ENCODE results near the gene TGM1. TPM values are rescaled to one million over a fixed set of nuclear protein-coding genes. Genes with fewer than 3 reads are reported as not detected.

Gene TGM1
- polyA plus RNA-seq, 4 donors: 1.5 to 3.4 (median 1.7) TPM

DNA sequence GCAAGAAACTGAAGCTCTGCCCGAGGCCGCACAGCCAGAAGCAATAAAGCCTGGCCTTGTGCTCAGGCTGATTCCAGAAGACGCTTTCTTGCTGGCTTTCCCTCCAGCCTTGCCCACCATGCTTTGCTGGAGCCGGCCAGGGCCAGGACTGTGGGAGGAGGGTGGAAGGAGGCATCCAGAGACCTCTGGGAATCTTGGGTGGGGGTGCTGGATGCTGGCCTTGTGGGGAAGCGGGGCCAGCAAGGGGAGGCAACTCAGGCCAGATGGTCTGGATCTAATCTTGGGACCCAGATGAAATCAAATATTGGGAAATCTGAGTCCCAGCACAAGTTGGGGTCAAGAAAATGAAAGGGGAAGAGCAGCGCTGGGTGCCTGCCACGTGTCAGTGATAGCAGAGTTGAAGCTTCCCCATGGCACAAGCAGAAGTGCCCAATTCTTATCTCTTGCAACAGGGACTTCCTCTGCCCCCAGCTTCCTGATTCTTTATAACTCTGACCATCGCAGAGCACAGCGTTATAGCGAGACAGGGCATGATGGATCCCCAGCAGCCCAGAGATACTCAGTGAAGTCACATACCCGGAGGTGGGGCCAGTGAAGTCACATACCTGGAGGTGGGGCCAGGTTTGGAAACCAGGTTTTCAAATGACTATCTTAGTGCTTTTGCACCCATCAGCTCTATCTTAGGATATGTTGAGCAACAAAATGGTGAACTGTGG is 14.8 kb upstream of the TGM1 start:
- H3K4me3 ChIP-seq (ENCODE audit: low read depth in 1 of 3, low read length in 3 of 3): no peak overlapping the region
- H3K36me3 ChIP-seq (ENCODE audit: control insufficient read depth in 3 of 3, insufficient read depth in 2 of 3, low read depth in 1 of 3, low read length in 3 of 3): peaks cover 0 to 9% (median 0%) of the 10 kb centered on the region in 3 donors
- H3K27ac ChIP-seq (ENCODE audit: low read depth in 1 of 3, low read length in 2 of 3): no peak overlapping the region
- no peak for DNase-seq
- FAIRE-seq: no peak
- WGBS, 3 donors: 75 to 91% (median 90%) methylated on average over 11 of the region's 11 CpGs
- no peaks in the 10 kb centered on the region for H3K27me3 ChIP-seq (ENCODE audit: control insufficient read depth in 3 of 3, insufficient read depth in 3 of 3, low read length in 3 of 3)
- H3K4me1 ChIP-seq (ENCODE audit: control insufficient read depth in 3 of 3, insufficient read depth in 2 of 3, low read depth in 1 of 3, low read length in 2 of 3): peaks cover 0 to 2% (median 2%) of the 10 kb centered on the region in 3 donors
- H3K9me3 ChIP-seq (ENCODE audit: control insufficient read depth in 2 of 2, insufficient read depth in 1 of 2, low read depth in 1 of 2, low read length in 1 of 2): no peaks in the 10 kb centered on the region

GRCh38 chr14:24277071-24277470 is 14.1 kb upstream of the TGM1 start:
- DNase-seq (no peak), FAIRE-seq (no peak)
- Histone ChIP-seq H3K36me3 (ENCODE audit: control insufficient read depth in 3 of 3, insufficient read depth in 2 of 3, low read depth in 1 of 3, low read length in 3 of 3) (peaks cover 0 to 7% (median 0%) of the 10 kb centered on the region in 3 donors), H3K4me1 (ENCODE audit: control insufficient read depth in 3 of 3, insufficient read depth in 2 of 3, low read depth in 1 of 3, low read length in 2 of 3) (peaks cover 0 to 3% (median 2%) of the 10 kb centered on the region in 3 donors), H3K9me3 (ENCODE audit: control insufficient read depth in 2 of 2, insufficient read depth in 1 of 2, low read depth in 1 of 2, low read length in 1 of 2) (no peaks in the 10 kb centered on the region), H3K27me3 (ENCODE audit: control insufficient read depth in 3 of 3, insufficient read depth in 3 of 3, low read length in 3 of 3) (no peaks in the 10 kb centered on the region), H3K4me3 (ENCODE audit: low read depth in 1 of 3, low read length in 3 of 3) (no peak overlapping the region), H3K27ac (ENCODE audit: low read depth in 1 of 3, low read length in 2 of 3) (no peak overlapping the region)
- 92 to 95% (median 92%) methylated on average over 6 of the region's 6 CpGs for WGBS, 3 donors

- H3K4me1 ChIP-seq (ENCODE audit: control insufficient read depth in 3 of 3, insufficient read depth in 2 of 3, low read depth in 1 of 3, low read length in 2 of 3): peaks cover 0 to 12% (median 6%) of the 10 kb centered on the region in 3 donors
- no peak overlapping the region for H3K4me3 ChIP-seq (ENCODE audit: low read depth in 1 of 3, low read length in 3 of 3)
- 22 to 54% (median 26%) methylated on average over 3 of the region's 3 CpGs for WGBS, 3 donors
- no peaks in the 10 kb centered on the region for H3K27me3 ChIP-seq (ENCODE audit: control insufficient read depth in 3 of 3, insufficient read depth in 3 of 3, low read length in 3 of 3)
- H3K27ac ChIP-seq (ENCODE audit: low read depth in 1 of 3, low read length in 2 of 3): peak overlapping the region in 1 of 3 donors; percentile 49
- FAIRE-seq (no peak), DNase-seq (peak in 1 of 2 donors; percentile 29)
- no peaks in the 10 kb centered on the region for H3K9me3 ChIP-seq (ENCODE audit: control insufficient read depth in 2 of 2, insufficient read depth in 1 of 2, low read depth in 1 of 2, low read length in 1 of 2)
- peaks cover 0 to 14% (median 0%) of the 10 kb centered on the region in 3 donors for H3K36me3 ChIP-seq (ENCODE audit: control insufficient read depth in 3 of 3, insufficient read depth in 2 of 3, low read depth in 1 of 3, low read length in 3 of 3)
These were observed 11.1 kb upstream of the TGM1 start for GRCh38 chr14:24274101-24274543.

- H3K4me3 ChIP-seq (ENCODE audit: low read depth in 1 of 3, low read length in 3 of 3): no peak overlapping the region
- no peaks in the 10 kb centered on the region for H3K9me3 ChIP-seq (ENCODE audit: control insufficient read depth in 2 of 2, insufficient read depth in 1 of 2, low read depth in 1 of 2, low read length in 1 of 2)
- 76 to 87% (median 77%) methylated on average over 3 of the region's 3 CpGs for WGBS, 3 donors
- peaks cover 0 to 12% (median 6%) of the 10 kb centered on the region in 3 donors for H3K4me1 ChIP-seq (ENCODE audit: control insufficient read depth in 3 of 3, insufficient read depth in 2 of 3, low read depth in 1 of 3, low read length in 2 of 3)
- no peaks in the 10 kb centered on the region for H3K27me3 ChIP-seq (ENCODE audit: control insufficient read depth in 3 of 3, insufficient read depth in 3 of 3, low read length in 3 of 3)
- no peak for FAIRE-seq
- no peak for DNase-seq
- H3K36me3 ChIP-seq (ENCODE audit: control insufficient read depth in 3 of 3, insufficient read depth in 2 of 3, low read depth in 1 of 3, low read length in 3 of 3): peaks cover 0 to 20% (median 0%) of the 10 kb centered on the region in 3 donors
- no peak overlapping the region for H3K27ac ChIP-seq (ENCODE audit: low read depth in 1 of 3, low read length in 2 of 3)
These were observed 10.5 kb upstream of the TGM1 start for GRCh38 chr14:24273422-24273998.

GRCh38 chr14:24272467-24272866 is 9.5 kb upstream of the TGM1 start:
- H3K9me3 ChIP-seq (ENCODE audit: control insufficient read depth in 2 of 2, insufficient read depth in 1 of 2, low read depth in 1 of 2, low read length in 1 of 2): no peaks in the 10 kb centered on the region
- peaks cover 0 to 12% (median 6%) of the 10 kb centered on the region in 3 donors for H3K4me1 ChIP-seq (ENCODE audit: control insufficient read depth in 3 of 3, insufficient read depth in 2 of 3, low read depth in 1 of 3, low read length in 2 of 3)
- 89 to 91% (median 90%) methylated on average over 2 of the region's 2 CpGs for WGBS, 3 donors
- peak overlapping the region in 1 of 3 donors; percentile 95 for H3K27ac ChIP-seq (ENCODE audit: low read depth in 1 of 3, low read length in 2 of 3)
- DNase-seq (no peak), FAIRE-seq (no peak)
- H3K36me3 ChIP-seq (ENCODE audit: control insufficient read depth in 3 of 3, insufficient read depth in 2 of 3, low read depth in 1 of 3, low read length in 3 of 3): peaks cover 0 to 30% (median 0%) of the 10 kb centered on the region in 3 donors
- H3K4me3 ChIP-seq (ENCODE audit: low read depth in 1 of 3, low read length in 3 of 3): no peak overlapping the region
- H3K27me3 ChIP-seq (ENCODE audit: control insufficient read depth in 3 of 3, insufficient read depth in 3 of 3, low read length in 3 of 3): no peaks in the 10 kb centered on the region

DNA sequence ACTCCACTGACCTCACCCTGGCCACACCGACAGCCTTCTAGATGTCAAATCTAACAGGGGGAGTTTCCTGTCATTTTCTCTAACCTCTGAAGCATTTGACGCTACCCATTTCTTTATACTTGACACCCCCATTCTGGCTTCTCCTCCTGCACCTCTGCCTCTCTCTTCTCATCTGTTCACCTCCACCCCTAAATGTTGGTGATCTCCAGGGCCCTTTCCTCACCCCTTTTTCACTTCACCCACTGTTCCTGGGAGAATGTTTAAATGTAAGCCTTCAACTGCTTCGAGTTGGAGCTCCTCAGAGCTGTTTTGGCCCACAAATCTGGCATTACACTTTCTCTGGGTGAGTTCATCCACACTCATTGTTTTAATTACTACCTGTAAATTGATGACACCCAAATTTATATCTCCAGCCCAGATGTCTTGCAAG is 8.9 kb upstream of the TGM1 start:
- no peak for DNase-seq
- no peak for FAIRE-seq
- Histone ChIP-seq H3K27me3 (ENCODE audit: control insufficient read depth in 3 of 3, insufficient read depth in 3 of 3, low read length in 3 of 3) (no peaks in the 10 kb centered on the region), H3K36me3 (ENCODE audit: control insufficient read depth in 3 of 3, insufficient read depth in 2 of 3, low read depth in 1 of 3, low read length in 3 of 3) (peaks cover 0 to 36% (median 2%) of the 10 kb centered on the region in 3 donors), H3K9me3 (ENCODE audit: control insufficient read depth in 2 of 2, insufficient read depth in 1 of 2, low read depth in 1 of 2, low read length in 1 of 2) (no peaks in the 10 kb centered on the region), H3K4me3 (ENCODE audit: low read depth in 1 of 3, low read length in 3 of 3) (peak overlapping the region; percentile 56 to 83 (median 80)), H3K27ac (ENCODE audit: low read depth in 1 of 3, low read length in 2 of 3) (peak overlapping the region; percentile 59 to 95 (median 95)), H3K4me1 (ENCODE audit: control insufficient read depth in 3 of 3, insufficient read depth in 2 of 3, low read depth in 1 of 3, low read length in 2 of 3) (peaks cover 0 to 12% (median 6%) of the 10 kb centered on the region in 3 donors)
- WGBS, 3 donors: 5 to 15% (median 9%) methylated on average over 3 of the region's 3 CpGs

GRCh38 chr14:24271134-24271833 is 8.3 kb upstream of the TGM1 start, which contains the start of gene RABGGTA:
Gene RABGGTA, minus strand, starts transcription at chr14:24271597. Its CDS starts 482 bp downstream, at chr14:24271115.
- H3K27ac ChIP-seq (ENCODE audit: low read depth in 1 of 3, low read length in 2 of 3): peak within 1 kb of the TSS; percentile 95 to 96 (median 95)
- H3K27me3 ChIP-seq (ENCODE audit: control insufficient read depth in 3 of 3, insufficient read depth in 3 of 3, low read length in 3 of 3): no peaks in the 10 kb centered on the region
- H3K9me3 ChIP-seq (ENCODE audit: control insufficient read depth in 2 of 2, insufficient read depth in 1 of 2, low read depth in 1 of 2, low read length in 1 of 2): no peaks in the 10 kb centered on the region
- peaks cover 0 to 12% (median 6%) of the 10 kb centered on the region in 3 donors for H3K4me1 ChIP-seq (ENCODE audit: control insufficient read depth in 3 of 3, insufficient read depth in 2 of 3, low read depth in 1 of 3, low read length in 2 of 3)
- peak within 1 kb of the TSS; percentile 80 to 90 (median 83) for H3K4me3 ChIP-seq (ENCODE audit: low read depth in 1 of 3, low read length in 3 of 3)
- DNase-seq: peak; percentile 92 to 96
- H3K36me3 ChIP-seq (ENCODE audit: control insufficient read depth in 3 of 3, insufficient read depth in 2 of 3, low read depth in 1 of 3, low read length in 3 of 3): peaks cover 0 to 42% (median 8%) of the 10 kb centered on the region in 3 donors
- FAIRE-seq: no peak
- 0% methylated on average over 44 to 61 of the region's 61 CpGs for WGBS, 3 donors

DNA sequence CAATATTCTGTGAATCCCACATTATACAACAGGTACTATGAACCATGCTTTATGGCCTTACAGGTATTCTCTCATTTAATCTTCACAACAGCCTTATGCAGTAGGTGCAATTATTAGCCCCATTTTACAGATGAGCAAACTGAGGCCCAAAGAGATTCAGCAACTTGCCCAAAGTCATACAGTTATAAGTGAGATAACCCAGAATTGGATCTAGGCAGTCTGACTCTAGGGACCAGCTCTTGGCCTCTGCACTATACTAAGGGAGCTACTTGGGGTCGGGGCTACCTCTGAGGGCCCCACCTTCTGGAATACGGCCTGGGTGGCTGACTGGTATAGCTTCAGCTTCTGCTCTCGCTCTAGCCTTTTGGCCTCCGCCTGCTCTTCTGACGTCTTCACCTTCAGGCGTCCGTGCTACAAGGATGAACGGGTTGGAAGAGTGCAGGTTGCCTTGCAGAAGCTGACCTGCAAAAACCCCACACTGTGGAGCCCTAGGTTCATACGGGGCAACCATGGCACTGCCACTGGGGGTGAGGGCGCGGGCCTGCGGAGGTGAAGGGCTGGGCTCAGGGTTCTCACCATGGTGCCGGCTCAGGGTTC is 7.7 kb upstream of the TGM1 start:
- FAIRE-seq (no peak), DNase-seq (no peak)
- Histone ChIP-seq H3K9me3 (ENCODE audit: control insufficient read depth in 2 of 2, insufficient read depth in 1 of 2, low read depth in 1 of 2, low read length in 1 of 2) (no peaks in the 10 kb centered on the region), H3K27me3 (ENCODE audit: control insufficient read depth in 3 of 3, insufficient read depth in 3 of 3, low read length in 3 of 3) (no peaks in the 10 kb centered on the region), H3K27ac (ENCODE audit: low read depth in 1 of 3, low read length in 2 of 3) (peak overlapping the region; percentile 95 to 96 (median 95)), H3K4me1 (ENCODE audit: control insufficient read depth in 3 of 3, insufficient read depth in 2 of 3, low read depth in 1 of 3, low read length in 2 of 3) (peaks cover 0 to 12% (median 6%) of the 10 kb centered on the region in 3 donors), H3K4me3 (ENCODE audit: low read depth in 1 of 3, low read length in 3 of 3) (peak overlapping the region; percentile 80 to 90 (median 83)), H3K36me3 (ENCODE audit: control insufficient read depth in 3 of 3, insufficient read depth in 2 of 3, low read depth in 1 of 3, low read length in 3 of 3) (peaks cover 0 to 46% (median 10%) of the 10 kb centered on the region in 3 donors)
- 5 to 12% (median 5%) methylated on average over 13 of the region's 13 CpGs for WGBS, 3 donors
